Stimulated activated CD8-positive, alpha-beta memory T cell treated with anti-CD3 and anti-CD28 coated beads, Interleukin-12 subunit alpha, Interleukin-12 subunit beta, amount 100 ng/mL, for 24 hours (primary cell): Measurements from ENCODE around the gene IL17F.
"Not testable (repeated sequence)": the region's sequence is repeated elsewhere in the genome, so short reads cannot be mapped to it uniquely, and the experiment has no call there.

Source experiments
- DNase-seq: peaks from one replicate; pipeline ENCODE4 v3.0.0-alpha.2; 2020; ENCODE audit errors: extremely low read depth

Gene IL17F

GRCh38 chr6:52245425-52245824 lies 1.1 kb upstream of the IL17F start:
- DNase-seq, result no peak

GRCh38 chr6:52243282-52243893 lies 912 bp downstream of the IL17F start:
- no peak for DNase-seq

- DNase-seq, result no peak
These were observed 2.5 kb downstream of the IL17F start for GRCh38 chr6:52241819-52242218.

GRCh38 chr6:52233975-52234823 lies 10.1 kb downstream of the IL17F start:
- no peak for DNase-seq

- no peak for DNase-seq
These were observed 11.3 kb downstream of the IL17F start for GRCh38 chr6:52233005-52233404.

GRCh38 chr6:52231406-52232127 lies 12.7 kb downstream of the IL17F start:
- DNase-seq, result no peak

GRCh38 chr6:52230685-52231084 lies 13.6 kb downstream of the IL17F start:
- DNase-seq, result no peak

- peak; percentile 30 for DNase-seq
These were observed 16.8 kb downstream of the IL17F start for GRCh38 chr6:52227495-52227894.

- DNase-seq, result peak; percentile 19
These were observed 23.0 kb downstream of the IL17F start for GRCh38 chr6:52221302-52221701.

GRCh38 chr6:52217761-52218160 lies 26.5 kb downstream of the IL17F start:
- DNase-seq, result no peak

GRCh38 chr6:52216932-52217575 lies 27.2 kb downstream of the IL17F start:
- no peak for DNase-seq

- DNase-seq, result no peak
These were observed 28.5 kb downstream of the IL17F start for GRCh38 chr6:52215787-52216186.

- no peak for DNase-seq
These were observed 31.2 kb downstream of the IL17F start for GRCh38 chr6:52213127-52213526.

- DNase-seq, result no peak
These were observed 34.1 kb downstream of the IL17F start for GRCh38 chr6:52210227-52210626.

GRCh38 chr6:52209770-52210169 lies 34.5 kb downstream of the IL17F start:
- no peak for DNase-seq

GRCh38 chr6:52208612-52209011 lies 35.7 kb downstream of the IL17F start:
- DNase-seq, result no peak

GRCh38 chr6:52207066-52207465 lies 37.2 kb downstream of the IL17F start:
- no peak for DNase-seq

GRCh38 chr6:52201493-52201892 lies 42.8 kb downstream of the IL17F start:
- no peak for DNase-seq

- DNase-seq, result no peak
These were observed 43.3 kb downstream of the IL17F start for GRCh38 chr6:52201046-52201445.

GRCh38 chr6:52200088-52200487 lies 44.2 kb downstream of the IL17F start:
- DNase-seq, result not testable (repeated sequence)

GRCh38 chr6:52195886-52196285 lies 48.4 kb downstream of the IL17F start:
- no peak for DNase-seq

GRCh38 chr6:52191824-52192223 lies 52.5 kb downstream of the IL17F start:
- no peak for DNase-seq
